Inflammatory macrophage (primary cell): ENCODE data around the gene ATG4B.
A peak's percentile ranks its signal among the peaks of the same experiment; 100 is the strongest.

Experiments used
- DNase-seq, 2 donors: peaks; one replicate each; pipeline ENCODE4 v3.0.0-alpha.2; 2020 to 2022

The ATG4B gene

DNA sequence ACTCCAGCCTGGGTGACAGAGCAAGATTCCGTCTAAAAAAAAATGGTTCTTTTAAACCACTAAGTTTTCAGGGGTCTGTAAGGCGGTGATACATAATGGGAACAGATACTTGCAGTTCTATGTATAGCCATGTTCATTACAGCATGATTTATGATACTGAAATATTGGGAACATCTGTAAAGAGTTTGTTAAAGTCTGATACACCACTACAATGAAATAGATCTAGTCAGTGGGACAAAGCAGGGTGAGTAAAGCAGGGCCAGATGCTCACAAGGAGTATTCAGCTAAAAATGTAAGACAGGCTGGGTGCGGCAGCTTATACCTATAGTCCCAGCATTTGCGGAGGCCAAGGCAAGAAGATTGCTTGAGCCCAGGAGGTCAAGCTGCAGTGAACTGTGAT lies 58.2 kb downstream of the ATG4B start:
- no peak for DNase-seq

GRCh38 chr2:241701149-241701398 lies 63.6 kb downstream of the ATG4B start:
- no peak for DNase-seq

DNA sequence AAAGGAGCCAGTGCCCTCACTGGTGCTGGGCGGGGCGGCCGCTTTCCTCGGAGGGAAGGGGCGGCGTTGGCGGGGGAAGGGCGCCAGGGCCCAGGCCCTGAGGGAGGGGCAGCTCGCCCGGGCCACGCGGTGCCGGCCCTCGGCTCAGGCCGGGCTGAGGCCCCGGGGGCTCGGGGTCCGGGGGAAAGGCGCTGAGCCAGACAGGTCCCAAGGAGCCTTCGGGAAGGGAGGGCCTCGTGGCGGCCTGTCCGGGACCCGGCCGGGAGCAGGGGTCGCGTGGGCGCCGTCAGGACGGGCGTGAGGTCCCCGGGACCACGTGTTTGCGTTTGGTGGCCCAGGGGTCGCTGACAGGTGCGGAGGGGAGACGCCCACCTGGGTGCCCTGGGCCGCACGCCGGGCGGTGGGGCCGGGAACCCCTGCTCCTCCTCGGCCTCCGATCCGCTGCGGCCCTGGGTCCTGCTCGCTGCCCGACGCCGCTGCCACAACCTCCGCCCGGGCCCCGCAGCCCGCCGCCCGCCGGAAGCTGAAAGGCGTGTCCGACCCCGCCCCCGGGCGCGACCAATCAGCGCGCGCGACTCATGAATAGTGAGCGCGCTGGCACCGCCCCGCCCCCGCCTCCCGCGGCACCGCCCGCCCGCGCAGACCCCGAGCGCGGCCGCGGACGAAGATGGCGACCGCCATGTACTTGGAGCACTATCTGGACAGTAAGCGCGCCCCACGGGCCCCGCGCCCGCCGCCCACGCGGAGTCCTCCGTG lies 64.1 kb downstream of the ATG4B start, which contains the start of gene ING5:
ING5 (plus strand) TSS at position 641 of the 756 bp plus-strand sequence; CDS start at position 668, 27 bp downstream.
- peak; percentile 91 to 97 for DNase-seq

DNA sequence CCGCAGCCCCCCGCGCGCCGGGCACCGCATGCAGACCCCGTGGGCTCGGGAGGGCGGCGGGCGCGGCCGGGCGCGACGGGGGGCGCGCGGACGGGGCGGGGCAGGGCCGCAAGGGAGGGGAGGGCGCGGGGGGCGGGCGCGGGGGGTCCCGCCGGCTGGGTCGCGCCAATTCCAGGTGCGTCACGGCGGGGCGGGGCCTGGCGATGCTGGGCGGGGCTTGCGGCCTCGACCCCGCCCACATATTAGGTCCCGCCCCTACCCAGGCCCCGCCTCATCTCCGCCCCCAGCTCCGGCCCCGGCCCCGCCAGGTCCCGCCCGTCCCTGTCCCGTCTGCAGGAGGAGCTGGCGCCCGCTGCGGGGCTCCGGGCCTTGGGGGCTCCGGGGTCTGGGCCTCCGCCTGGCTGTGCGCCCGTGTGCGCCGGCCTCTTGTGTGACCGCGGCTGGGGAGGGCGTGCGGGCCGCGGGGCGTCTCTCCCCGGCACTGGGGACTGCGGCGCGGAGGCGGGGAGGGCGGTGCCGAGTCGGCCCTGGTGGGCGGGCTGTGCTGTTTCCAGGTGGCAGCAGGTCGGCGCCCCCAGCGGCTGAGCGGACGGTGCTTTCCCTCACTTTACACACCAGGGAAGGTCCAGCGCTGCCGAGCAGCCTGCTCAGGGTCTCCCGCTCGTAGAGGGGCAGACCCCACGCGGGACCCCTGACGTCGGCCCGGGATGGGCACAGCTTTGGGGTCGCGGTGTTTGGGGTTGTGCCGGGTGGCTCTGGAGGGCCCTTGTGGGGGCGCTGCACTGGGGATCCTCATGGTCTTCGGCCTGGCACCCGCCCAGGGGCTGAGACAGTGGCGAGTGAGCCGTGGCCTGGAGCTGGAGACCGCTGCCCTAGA lies 64.9 kb downstream of the ATG4B start:
- DNase-seq, result peak; percentile 79 to 88

GRCh38 chr2:241703032-241703604 lies 65.6 kb downstream of the ATG4B start:
- no peak for DNase-seq

GRCh38 chr2:241706537-241706936 lies 69.0 kb downstream of the ATG4B start:
- no peak for DNase-seq

DNA sequence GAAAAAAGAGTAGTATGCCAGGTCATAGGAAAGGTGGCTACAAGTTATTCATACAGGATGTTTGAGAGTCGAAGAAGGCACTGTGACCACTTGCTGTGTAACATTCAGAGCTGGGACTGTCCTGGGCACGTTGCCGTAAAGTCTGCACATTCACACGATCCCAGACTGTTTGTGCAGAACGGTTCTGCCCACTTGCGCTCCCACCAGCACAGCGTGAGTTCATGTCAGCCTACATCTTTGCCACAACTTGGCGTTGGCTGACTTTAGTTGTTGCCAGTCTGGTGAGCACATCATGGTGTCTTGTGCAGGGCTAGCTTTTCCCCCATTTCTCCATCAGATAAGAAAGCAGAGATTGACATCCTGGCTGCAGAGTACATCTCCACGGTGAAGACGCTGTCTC lies 71.4 kb downstream of the ATG4B start:
- no peak for DNase-seq

DNA sequence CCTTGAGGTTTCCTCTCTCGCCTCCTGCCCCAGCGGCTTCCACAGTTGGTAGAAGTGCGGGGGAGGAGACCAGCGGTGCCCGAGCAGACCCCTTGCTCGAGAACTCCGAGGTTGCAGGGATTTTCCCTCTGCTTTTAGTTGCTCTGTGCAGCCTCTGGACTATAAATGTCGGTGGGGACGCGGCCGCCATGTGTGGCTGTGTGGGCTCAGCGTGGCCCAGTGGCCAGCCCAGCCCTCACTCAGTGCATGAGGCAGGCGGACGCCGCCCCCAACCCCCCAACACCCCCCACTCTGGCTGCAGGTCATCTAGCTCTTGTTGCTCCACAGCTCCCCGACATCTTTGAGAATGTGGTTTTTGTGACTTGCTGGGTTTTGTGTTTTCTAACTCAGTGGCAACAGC lies 81.6 kb downstream of the ATG4B start:
- DNase-seq, result no peak

DNA sequence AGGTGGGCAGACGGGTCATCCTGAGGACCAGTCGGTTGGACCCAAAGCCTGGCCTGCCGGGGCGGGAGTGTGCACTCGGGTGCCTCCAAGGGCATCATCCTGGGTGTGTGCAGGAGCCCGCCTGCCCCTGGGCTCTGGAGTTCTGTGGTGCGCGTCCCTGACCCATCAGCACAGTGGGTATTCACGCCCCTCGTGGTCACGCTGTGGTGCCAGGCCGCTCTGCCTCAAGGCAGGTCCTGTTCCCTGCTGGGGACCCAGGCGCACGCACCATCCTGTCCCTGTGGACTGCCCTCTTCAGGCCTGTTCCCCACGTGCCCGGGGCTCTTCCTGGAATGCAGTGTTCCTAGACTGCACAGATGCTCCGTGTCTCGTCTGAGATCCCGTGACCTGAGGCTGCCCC lies 82.6 kb downstream of the ATG4B start:
- no peak for DNase-seq

GRCh38 chr2:241720560-241720959 lies 83.1 kb downstream of the ATG4B start:
- no peak for DNase-seq

GRCh38 chr2:241721852-241722251 lies 84.4 kb downstream of the ATG4B start:
- DNase-seq, result no peak

GRCh38 chr2:241722896-241723454 lies 85.5 kb downstream of the ATG4B start:
- DNase-seq, result no peak
